Activated T-cell treated with anti-CD3 and anti-CD28 coated beads for 24 hours (primary cell): ENCODE data around the gene PFN3.
"Not testable (repeated sequence)": the region's sequence is repeated elsewhere in the genome, so short reads cannot be mapped to it uniquely, and the experiment has no call there.

Source experiments
- DNase-seq: peaks from one replicate; pipeline ENCODE4 v3.0.0-alpha.2; 2020; ENCODE audit warnings: low read depth

Gene PFN3

GRCh38 chr5:177372034-177372896 is 28.2 kb downstream of the PFN3 start:
- DNase-seq, result no peak

GRCh38 chr5:177371120-177372033 is 29.1 kb downstream of the PFN3 start:
- DNase-seq, result no peak

GRCh38 chr5:177370488-177371119 is 29.9 kb downstream of the PFN3 start:
- DNase-seq, result peak; percentile 48

GRCh38 chr5:177369645-177370440 is 30.6 kb downstream of the PFN3 start:
- no peak for DNase-seq

GRCh38 chr5:177368869-177369644 is 31.4 kb downstream of the PFN3 start:
- DNase-seq, result no peak

- no peak for DNase-seq
Observed at GRCh38 chr5:177367981-177368868, 32.2 kb downstream of the PFN3 start.

GRCh38 chr5:177367323-177367848 is 33.1 kb downstream of the PFN3 start:
- no peak for DNase-seq

GRCh38 chr5:177366528-177367322 is 33.7 kb downstream of the PFN3 start:
- no peak for DNase-seq

GRCh38 chr5:177365845-177366527 is 34.5 kb downstream of the PFN3 start:
- no peak for DNase-seq

GRCh38 chr5:177364159-177364962 is 36.1 kb downstream of the PFN3 start:
- DNase-seq, result no peak

- DNase-seq, result no peak
Observed at GRCh38 chr5:177363565-177363964, 36.9 kb downstream of the PFN3 start.

GRCh38 chr5:177362610-177363507 is 37.6 kb downstream of the PFN3 start:
- peak; percentile 55 for DNase-seq

GRCh38 chr5:177362292-177362609 is 38.2 kb downstream of the PFN3 start:
- no peak for DNase-seq

GRCh38 chr5:177361418-177362291 is 38.8 kb downstream of the PFN3 start:
- DNase-seq, result no peak

- not testable (repeated sequence) for DNase-seq
Observed at GRCh38 chr5:177360740-177361139, 39.7 kb downstream of the PFN3 start.
